Amniotic stem cell (primary cell): Measurements from ENCODE around the gene GMPR.
"Not testable (repeated sequence)": the region's sequence is repeated elsewhere in the genome, so short reads cannot be mapped to it uniquely, and the experiment has no call there.

Source experiments
- DNase-seq: peaks from one replicate; lab custom pipeline; 2025; lab: John Stamatoyannopoulos, UW

GMPR gene

GRCh38 chr6:16248271-16248853 lies 10.0 kb downstream of the GMPR start:
- no peak for DNase-seq

DNA sequence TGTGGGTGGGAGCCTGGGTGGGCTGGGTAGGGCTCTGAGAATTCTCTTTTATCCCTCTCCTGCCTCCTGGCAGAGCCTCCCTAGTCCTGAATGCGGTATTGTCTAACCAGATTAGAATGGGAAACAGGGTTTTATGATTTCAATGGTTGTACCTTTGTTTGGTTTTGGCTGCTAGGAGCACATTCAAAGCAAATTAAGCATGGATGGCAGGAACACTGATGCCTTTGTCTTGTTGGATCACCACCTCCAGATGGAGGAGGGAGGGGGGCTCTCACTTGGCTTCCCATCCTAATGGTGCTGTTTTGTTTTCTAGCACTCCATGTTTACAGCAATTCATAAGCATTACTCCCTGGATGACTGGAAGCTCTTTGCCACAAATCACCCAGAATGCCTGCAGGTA lies 11.6 kb downstream of the GMPR start:
- no peak for DNase-seq

GRCh38 chr6:16251706-16252105 lies 13.3 kb downstream of the GMPR start:
- no peak for DNase-seq

- DNase-seq, result no peak
These were observed 14.4 kb downstream of the GMPR start for GRCh38 chr6:16252686-16253299.

DNA sequence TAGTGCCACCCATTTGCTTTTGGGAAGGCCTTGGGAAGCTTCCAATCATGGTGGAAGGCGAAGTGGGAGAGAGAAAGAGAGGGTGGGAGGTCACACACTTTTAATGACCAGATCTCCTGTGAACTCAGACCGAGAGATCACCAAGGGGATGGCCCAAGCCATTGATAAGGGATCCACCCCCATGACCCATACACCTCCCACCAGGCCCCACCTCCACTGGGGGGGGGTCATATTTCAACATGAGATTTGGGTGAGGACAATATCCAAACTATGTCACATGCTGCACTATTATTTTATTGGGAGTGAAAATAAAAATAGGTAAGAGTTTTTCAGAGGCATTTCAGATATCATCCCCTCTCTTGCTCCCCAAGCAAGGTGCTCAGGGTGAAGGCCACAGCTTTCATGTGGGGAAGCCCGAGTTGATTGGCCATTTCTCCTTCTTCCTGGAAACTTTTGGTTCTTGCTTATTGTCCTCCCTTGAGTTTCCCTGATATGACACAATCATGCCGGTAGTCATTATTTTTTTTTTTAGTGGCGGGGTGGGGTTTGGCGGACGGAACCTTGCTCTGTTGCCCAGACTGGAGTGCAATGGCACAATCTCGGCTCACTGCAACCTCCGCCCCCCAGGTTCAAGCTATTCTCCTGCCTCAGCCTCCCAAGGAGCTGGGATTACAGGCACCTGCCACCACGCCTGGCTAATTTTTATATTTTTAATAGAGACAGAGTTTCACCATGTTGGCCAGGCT lies 15.2 kb downstream of the GMPR start:
- DNase-seq, result no peak

DNA sequence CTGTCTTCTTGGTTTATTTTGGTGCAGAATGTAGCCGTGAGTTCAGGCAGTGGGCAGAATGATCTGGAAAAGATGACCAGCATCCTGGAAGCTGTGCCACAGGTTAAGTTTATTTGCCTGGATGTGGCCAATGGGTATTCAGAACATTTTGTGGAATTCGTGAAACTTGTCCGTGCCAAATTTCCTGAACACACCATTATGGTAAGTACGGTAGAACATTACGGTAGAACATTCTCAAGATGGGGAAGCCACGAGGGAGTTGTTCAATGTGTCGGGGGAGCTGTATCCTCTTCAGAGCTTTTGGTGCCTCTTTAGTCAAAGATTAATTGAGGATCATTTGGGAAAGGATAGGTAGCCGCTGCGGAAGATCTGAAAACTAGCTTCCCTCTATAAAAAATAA lies 16.1 kb downstream of the GMPR start:
- no peak for DNase-seq

- DNase-seq, result no peak
These were observed 18.4 kb downstream of the GMPR start for GRCh38 chr6:16256781-16257180.

GRCh38 chr6:16257999-16258708 lies 19.8 kb downstream of the GMPR start:
- DNase-seq, result no peak

GRCh38 chr6:16258709-16259075 lies 20.3 kb downstream of the GMPR start:
- no peak for DNase-seq

DNA sequence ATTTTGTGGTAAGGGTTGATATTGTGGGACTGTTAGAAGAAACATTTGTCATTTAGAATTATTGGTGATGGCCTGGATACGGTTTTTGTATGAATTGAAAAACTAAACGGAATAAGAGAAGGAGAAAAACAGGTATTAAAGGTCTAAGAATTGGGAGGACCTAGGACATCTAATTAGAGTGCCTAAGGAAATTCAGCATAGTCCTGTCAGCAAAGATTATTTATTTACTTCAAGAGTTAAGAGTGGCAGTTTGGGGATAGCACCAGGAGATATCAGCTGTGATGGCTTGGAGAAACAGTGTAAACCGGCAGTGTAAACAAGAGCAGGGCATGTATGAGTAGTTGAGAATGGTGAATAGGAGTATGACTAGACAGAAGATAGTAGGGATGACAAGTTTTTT lies 21.2 kb downstream of the GMPR start:
- not testable (repeated sequence) for DNase-seq

GRCh38 chr6:16260602-16261001 lies 22.2 kb downstream of the GMPR start:
- DNase-seq, result not testable (repeated sequence)

DNA sequence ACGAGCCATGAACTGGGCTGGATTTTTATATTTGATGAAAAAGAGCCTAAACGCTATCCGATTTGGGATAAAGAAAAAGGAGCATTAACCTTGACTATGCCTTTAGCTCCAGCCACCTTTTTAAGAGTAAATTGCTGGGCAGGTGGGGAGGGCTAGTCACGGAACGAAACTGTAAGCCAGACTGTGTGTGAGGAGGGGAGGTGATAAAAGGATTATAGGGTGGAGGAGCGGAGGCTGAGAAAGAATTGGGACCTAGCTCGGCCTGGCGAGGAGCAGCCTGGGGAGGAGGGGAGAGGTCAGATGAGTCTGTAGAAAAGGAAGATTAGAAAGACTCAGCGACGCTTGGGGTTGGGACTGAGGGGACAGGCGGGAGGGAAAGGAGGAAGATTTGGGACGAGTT lies 24.4 kb downstream of the GMPR start:
- not testable (repeated sequence) for DNase-seq

- DNase-seq, result not testable (repeated sequence)
These were observed 25.2 kb downstream of the GMPR start for GRCh38 chr6:16263464-16264099.

GRCh38 chr6:16264785-16265184 lies 26.4 kb downstream of the GMPR start:
- no peak for DNase-seq

- DNase-seq, result no peak
These were observed 27.3 kb downstream of the GMPR start for GRCh38 chr6:16265351-16266341.

- DNase-seq, result no peak
These were observed 29.3 kb downstream of the GMPR start for GRCh38 chr6:16267428-16268263.

DNA sequence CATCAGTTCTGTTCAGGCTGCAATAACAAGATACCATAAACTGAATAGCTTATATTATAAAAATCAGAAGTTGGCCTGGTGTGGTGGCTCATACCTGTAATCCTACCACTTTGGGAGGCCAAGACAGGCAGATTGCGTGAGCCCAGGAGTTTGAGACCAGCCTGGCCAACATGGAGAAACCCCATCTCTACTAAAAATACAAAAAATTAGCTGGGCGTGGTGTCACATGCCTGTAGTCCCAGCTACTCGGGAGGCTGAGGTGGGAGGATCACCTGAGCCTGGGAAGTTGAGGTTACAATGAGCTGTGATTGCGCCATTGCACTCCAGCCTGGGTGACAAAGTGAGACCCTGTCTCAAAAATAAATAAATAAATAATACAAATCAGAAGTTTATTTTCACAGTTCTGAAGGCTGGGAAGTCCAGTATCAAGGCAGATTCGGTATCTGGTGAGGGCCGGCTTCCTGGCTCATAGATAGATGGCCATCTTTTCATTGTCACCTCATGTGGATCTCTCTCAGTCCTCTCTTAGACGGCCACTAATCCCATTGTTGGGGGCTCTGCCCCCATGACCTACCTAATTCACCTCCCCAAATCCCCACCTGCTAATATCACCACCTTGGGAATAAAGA lies 31.2 kb downstream of the GMPR start:
- DNase-seq, result not testable (repeated sequence)

GRCh38 chr6:16270178-16270794 lies 31.9 kb downstream of the GMPR start:
- DNase-seq, result no peak

DNA sequence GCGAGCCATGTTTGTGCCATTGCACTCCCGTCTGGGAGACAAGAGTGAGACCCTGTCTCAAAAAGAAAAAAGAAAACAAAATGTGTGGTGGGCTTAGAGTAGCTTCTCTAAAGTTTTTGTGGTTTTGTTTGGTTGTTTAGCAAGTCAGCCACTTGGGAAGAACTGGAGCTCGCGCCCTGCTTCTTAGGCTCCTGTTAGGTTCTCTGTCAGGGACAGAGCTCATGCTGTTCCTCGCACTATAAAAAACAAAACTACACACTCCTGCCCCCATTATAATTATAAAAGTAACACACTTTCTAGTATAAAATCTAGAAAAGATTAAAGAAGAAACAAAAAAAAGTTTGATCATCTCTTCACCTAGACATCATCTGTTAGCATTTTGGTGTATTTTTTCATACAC lies 33.0 kb downstream of the GMPR start:
- DNase-seq, result no peak
